Sigmoid colon (tissue), 4 donors: Measurements from ENCODE around the gene RBFOX2.

Experiments
- EP300 ChIP-seq, 4 donors: sonication (generic); formaldehyde crosslinking; IDR thresholded peaks; one replicate each; pipeline ENCODE4 v1.6.1; 2017; ENCODE audit warnings: antibody characterized with exemption in 4 of 4
- POLR2A ChIP-seq, 2 donors: fragments of 450-650 bp; IDR thresholded peaks; one replicate each; pipeline ENCODE4 v1.6.1; 2016; ENCODE audit warnings: antibody characterized with exemption in 2 of 2, mild to moderate bottlenecking in 2 of 2, moderate library complexity in 2 of 2
- POLR2AphosphoS5 ChIP-seq, 4 donors: sonication (generic); formaldehyde crosslinking; IDR thresholded peaks; one replicate each; pipeline ENCODE4 v1.6.1; 2017; ENCODE audit warnings: antibody characterized with exemption in 4 of 4

DNA sequence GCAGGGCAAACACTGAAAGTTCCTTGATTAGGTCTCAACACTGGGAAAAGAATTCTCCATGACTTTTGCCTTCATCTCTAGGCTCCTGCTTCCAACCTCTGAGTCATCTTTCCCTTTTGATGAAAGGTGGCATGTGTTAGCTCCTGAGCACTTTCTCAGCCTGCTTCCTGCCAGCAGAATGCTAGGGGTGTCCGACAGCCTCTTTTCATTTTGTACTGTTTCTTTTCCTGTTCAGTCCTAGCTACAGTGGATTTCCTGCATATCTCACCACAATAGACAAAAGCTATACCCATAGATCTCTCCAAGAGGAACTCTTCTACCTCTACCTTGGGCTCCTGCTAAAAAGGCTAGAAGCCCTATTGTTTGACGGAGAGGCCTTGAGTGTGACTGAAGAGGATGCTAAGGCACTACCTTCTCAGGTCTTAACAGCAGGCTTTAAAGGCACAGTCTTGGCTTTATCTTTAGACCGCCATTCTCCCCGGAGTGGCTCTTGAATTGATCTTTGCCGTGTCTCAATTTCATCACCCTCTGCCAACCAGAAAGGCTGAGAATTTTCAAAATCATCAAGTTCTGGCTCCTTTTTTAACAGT lies 145.5 kb downstream of the RBFOX2 start:
- TF ChIP-seq POLR2AphosphoS5 (IDR thresholded peaks at IDR 0.05) (no peak), EP300 (IDR thresholded peaks at IDR 0.05) (no peak), POLR2A (IDR thresholded peaks at IDR 0.05) (no peak)
